ENCODE measurements around the gene RFC1. TPM values are rescaled to one million over a fixed set of nuclear protein-coding genes. Genes with fewer than 3 reads are reported as not detected.

Gene RFC1
- total RNA-seq, 1 donor from 2014 or later, result 55.2 TPM

Small RNA genes within 50 kb of the gene (small RNA-seq; reads per million reads assigned to genes)
- not detected for gene MIR5591 (ENCODE audit: low replicate concordance)
- not detected for gene RNU6-32P (ENCODE audit: low replicate concordance)
- gene RNU6-887P (ENCODE audit: low replicate concordance), result not detected

Other genes with a start within 250 kb of the RFC1 start
- 38.3 TPM for gene WDR19, start 183.8 kb downstream of the RFC1 start, total RNA-seq
- gene KLB, start 40.6 kb upstream of the RFC1 start, total RNA-seq, result 6.4 TPM
- 4,546 TPM for gene RPL9, start 92.6 kb upstream of the RFC1 start, total RNA-seq
- gene LIAS, start 92.7 kb upstream of the RFC1 start, total RNA-seq, result 15.4 TPM
- 46.2 TPM for gene UGDH, start 161.1 kb upstream of the RFC1 start, total RNA-seq